ENCODE measurements around the gene FANCD2. TPM values are rescaled to one million over a fixed set of nuclear protein-coding genes. Genes with fewer than 3 reads are reported as not detected.
A peak's percentile ranks its signal among the peaks of the same experiment; 100 is the strongest.

FANCD2 gene
- total and polyA plus RNA-seq, 10 donors, result 9.3 to 20.2 (median 13.6) TPM

DNA sequence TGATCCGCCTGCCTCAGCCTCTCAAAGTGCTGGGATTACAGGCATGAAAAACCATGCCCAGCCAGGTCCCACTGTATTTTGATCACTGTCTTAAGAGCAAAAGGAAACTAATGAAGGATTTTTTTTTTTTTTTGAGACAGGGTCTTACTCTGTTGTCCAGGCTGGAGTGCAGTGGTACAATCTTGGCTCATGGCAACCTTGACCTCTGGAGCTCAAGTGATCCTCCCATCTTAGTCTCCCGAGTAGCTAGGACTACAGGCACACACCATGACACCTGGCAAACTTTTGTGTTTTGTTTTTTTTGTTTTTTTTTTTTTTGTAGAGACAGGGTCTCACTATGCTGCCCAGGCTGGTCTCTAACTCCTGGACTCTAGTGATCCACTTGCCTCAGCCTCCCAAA, 46.0 kb upstream of the FANCD2 start:
- no peak for TF ChIP-seq POLR2A (IDR thresholded peaks at IDR 0.05)
- no peak for TF ChIP-seq POLR2AphosphoS5 (IDR thresholded peaks at IDR 0.05)
- TF ChIP-seq, protein P1, sequence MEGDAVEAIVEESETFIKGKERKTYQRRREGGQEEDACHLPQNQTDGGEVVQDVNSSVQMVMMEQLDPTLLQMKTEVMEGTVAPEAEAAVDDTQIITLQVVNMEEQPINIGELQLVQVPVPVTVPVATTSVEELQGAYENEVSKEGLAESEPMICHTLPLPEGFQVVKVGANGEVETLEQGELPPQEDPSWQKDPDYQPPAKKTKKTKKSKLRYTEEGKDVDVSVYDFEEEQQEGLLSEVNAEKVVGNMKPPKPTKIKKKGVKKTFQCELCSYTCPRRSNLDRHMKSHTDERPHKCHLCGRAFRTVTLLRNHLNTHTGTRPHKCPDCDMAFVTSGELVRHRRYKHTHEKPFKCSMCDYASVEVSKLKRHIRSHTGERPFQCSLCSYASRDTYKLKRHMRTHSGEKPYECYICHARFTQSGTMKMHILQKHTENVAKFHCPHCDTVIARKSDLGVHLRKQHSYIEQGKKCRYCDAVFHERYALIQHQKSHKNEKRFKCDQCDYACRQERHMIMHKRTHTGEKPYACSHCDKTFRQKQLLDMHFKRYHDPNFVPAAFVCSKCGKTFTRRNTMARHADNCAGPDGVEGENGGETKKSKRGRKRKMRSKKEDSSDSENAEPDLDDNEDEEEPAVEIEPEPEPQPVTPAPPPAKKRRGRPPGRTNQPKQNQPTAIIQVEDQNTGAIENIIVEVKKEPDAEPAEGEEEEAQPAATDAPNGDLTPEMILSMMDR (IDR thresholded peaks at IDR 0.05 in 8 of 11, conservative IDR thresholded peaks at IDR 0.05 in 3 of 11), result no peak
- H3K27ac ChIP-seq, result peak overlapping the region in 2 of 8 donors; percentile 43 to 79

DNA sequence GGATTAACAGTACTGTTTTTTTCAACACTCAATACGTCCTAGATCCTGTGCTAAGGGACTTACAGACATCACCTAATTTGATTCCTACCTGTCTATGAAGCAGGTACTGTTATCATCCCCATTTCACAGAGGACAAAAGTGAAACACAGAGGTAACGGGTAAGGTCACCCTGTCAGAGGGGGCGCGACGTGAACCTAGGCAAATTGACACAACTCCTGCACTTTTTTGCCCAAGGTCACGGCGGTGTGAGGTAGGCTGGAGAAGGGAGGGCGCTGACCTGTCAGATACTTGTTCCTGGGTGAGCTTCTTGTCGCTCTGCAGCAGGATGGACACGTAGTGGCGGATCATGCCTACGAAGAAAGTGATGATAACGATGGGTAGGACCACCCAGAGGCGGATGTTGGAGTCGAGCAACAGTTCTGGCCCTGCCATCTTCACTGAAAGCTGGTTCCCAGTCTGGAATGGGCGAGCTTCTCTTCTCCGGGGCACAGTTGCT, 40.0 kb upstream of the FANCD2 start:
- H3K9me3 ChIP-seq, result no peaks in the 10 kb centered on the region
- H3K36me3 ChIP-seq, result peaks cover 0 to 41% (median 4%) of the 10 kb centered on the region in 6 donors
- intact Hi-C loops (cut with DNase I; ENCODE audit: low total_unique reads), result no loop called here
- peak overlapping the region; percentile 82 to 98 (median 95) for H3K4me3 ChIP-seq
- WGBS, 5 donors, result 1 to 3% (median 1%) methylated on average over 9 to 17 of the region's 17 CpGs
- H3K27ac ChIP-seq, result peak overlapping the region; percentile 46 to 92 (median 87)
- H3K4me1 ChIP-seq, result peaks cover 21 to 68% (median 48%) of the 10 kb centered on the region in 6 donors
- no peaks in the 10 kb centered on the region for H3K27me3 ChIP-seq (replicated peaks in 1 of 7)
- DNase-seq, result no peak
- TF ChIP-seq, protein P1 (IDR thresholded peaks at IDR 0.05 in 8 of 11, conservative IDR thresholded peaks at IDR 0.05 in 3 of 11), result no peak
- no peak for TF ChIP-seq POLR2AphosphoS5 (IDR thresholded peaks at IDR 0.05)
- no peak for TF ChIP-seq POLR2A (IDR thresholded peaks at IDR 0.05)

More for the DNA sequence above, 46.0 kb upstream of the FANCD2 start:
- Histone ChIP-seq H3K36me3 (peaks cover 4 to 94% (median 29%) of the 10 kb centered on the region in 6 donors), H3K4me1 (peaks cover 6 to 90% (median 41%) of the 10 kb centered on the region in 6 donors), H3K9me3 (no peaks in the 10 kb centered on the region), H3K27me3 (replicated peaks in 1 of 7) (no peaks in the 10 kb centered on the region), H3K4me3 (no peak overlapping the region)
- DNase-seq, result no peak
- WGBS, 5 donors, result 94 to 97% (median 95%) methylated on average over 2 of the region's 2 CpGs
- intact Hi-C loops (cut with DNase I; ENCODE audit: low total_unique reads), result no loop called here

DNA sequence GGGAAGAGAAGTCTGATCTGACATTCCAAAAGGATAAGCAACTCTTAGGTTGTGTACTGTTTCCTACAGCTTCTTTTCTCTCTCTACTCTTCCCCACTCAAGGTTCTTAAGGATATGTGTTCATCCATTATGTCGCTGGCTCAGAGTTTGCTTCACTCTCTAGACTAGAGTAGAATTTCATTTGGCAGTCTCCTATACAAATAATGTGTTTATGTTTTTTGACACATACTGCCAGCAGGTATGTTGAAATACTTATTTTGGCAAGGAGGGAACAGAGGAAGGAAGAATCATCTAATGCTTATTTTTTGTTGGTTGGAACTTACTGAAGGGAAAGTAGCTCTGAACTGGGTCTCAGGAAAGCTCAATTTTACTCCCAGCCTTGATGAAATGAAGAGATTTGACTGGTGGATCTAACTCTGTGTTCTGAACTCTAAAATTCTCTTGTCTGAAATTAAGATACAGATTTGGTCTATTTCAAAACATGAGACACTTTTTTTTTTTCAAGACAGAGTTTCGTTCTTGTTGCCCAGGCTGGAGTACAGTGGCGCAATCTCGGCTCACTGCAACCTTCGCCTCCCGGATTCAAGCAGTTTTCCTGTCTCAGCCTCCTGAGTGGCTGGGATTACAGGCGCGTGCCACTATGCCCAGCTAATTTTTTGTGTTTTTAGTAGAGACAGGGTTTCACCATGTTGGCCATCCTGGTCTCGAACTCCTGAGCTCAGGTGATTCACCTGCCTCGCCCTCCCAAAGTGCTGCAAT, 32.0 kb upstream of the FANCD2 start:
- Histone ChIP-seq H3K9me3 (no peaks in the 10 kb centered on the region), H3K27ac (peak overlapping the region in 1 of 8 donors; percentile 50), H3K36me3 (peaks cover 0 to 36% (median 7%) of the 10 kb centered on the region in 6 donors), H3K4me1 (no peaks in the 10 kb centered on the region), H3K27me3 (replicated peaks in 1 of 7) (no peaks in the 10 kb centered on the region), H3K4me3 (no peak overlapping the region)
- no peak for DNase-seq
- TF ChIP-seq, protein P1 (IDR thresholded peaks at IDR 0.05 in 8 of 11, conservative IDR thresholded peaks at IDR 0.05 in 3 of 11), result no peak
- TF ChIP-seq POLR2A (IDR thresholded peaks at IDR 0.05) (no peak), POLR2AphosphoS5 (IDR thresholded peaks at IDR 0.05) (no peak)
- WGBS, 5 donors, result 69 to 93% (median 80%) methylated on average over 10 of the region's 10 CpGs
- intact Hi-C loops (cut with DNase I; ENCODE audit: low total_unique reads), result no loop called here

DNA sequence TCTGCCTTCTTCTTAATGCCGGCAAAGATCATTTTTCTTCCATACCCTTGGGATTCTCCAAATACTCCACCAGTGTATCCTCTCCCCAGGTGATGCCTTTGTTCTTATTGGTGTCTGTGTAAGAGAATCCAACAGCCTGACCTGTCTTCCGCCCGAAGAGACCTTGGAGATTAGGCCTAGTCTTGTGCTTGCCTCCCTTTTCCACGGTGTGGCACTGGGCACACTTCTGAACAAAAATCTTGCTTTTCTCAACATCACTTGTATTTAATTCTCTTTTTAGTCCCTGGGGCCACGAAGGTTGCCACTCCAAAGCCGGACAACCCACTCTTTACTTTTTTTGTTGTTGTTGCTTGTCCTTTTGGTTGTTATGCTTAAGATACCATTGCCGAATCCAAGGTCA, 25.6 kb upstream of the FANCD2 start:
- no peak for DNase-seq
- intact Hi-C loops (cut with DNase I; ENCODE audit: low total_unique reads), result no loop called here
- 96 to 99% (median 98%) methylated on average over 7 of the region's 7 CpGs for WGBS, 5 donors

More for the DNA sequence above, 25.6 kb upstream of the FANCD2 start:
- no peaks in the 10 kb centered on the region for H3K9me3 ChIP-seq
- H3K4me1 ChIP-seq, result no peaks in the 10 kb centered on the region
- H3K4me3 ChIP-seq, result no peak overlapping the region
- H3K36me3 ChIP-seq, result peaks cover 0 to 65% (median 9%) of the 10 kb centered on the region in 6 donors
- no peak overlapping the region for H3K27ac ChIP-seq
- TF ChIP-seq POLR2AphosphoS5 (IDR thresholded peaks at IDR 0.05) (no peak), POLR2A (IDR thresholded peaks at IDR 0.05) (no peak)
- TF ChIP-seq, protein P1 (IDR thresholded peaks at IDR 0.05 in 8 of 11, conservative IDR thresholded peaks at IDR 0.05 in 3 of 11), result no peak
- no peaks in the 10 kb centered on the region for H3K27me3 ChIP-seq (replicated peaks in 1 of 7)
